IMR-90 (cell line): ENCODE results near the gene DHCR24. TPM values are rescaled to one million over a fixed set of nuclear protein-coding genes. Genes with fewer than 3 reads are reported as not detected.

ENCODE experiments used
- ATAC-seq: fragments of 200-7000 bp; cut with Tn5 transposase; 2 replicates; pipeline ENCODE4 v1.9.1; 2020; ENCODE audit warnings: low read depth, mild to moderate bottlenecking, moderate library complexity
- BruUV-seq: library from RNA; stranded (reverse); fragments of 400-500 nt; replicated peaks from 2 replicates; lab custom pipeline; 2021; lab: Mats Ljungman, UMichigan
- CTCF ChIA-PET: fragments of 300-600 bp; formaldehyde crosslinking; extraction: SDS; loops from one replicate; lab custom pipeline; 2021; ENCODE audit warnings: antibody characterized with exemption; lab: Yijun Ruan, JAX
- POLR2A ChIA-PET: fragments of 300-600 bp; sonication (Branson Sonifier 250); formaldehyde crosslinking; loops from one replicate; lab custom pipeline; 2022; ENCODE audit warnings: antibody characterized with exemption; ENCODE audit not compliant: unreplicated experiment; lab: Charles Lee
- DNase-seq: peaks from one replicate; pipeline ENCODE4 v3.0.0; 2013
- H2AFZ ChIP-seq: replicated peaks from 2 replicates; pipeline ENCODE3; 2013; ENCODE audit warnings: low read length, mild to moderate bottlenecking; ENCODE audit not compliant: poor library complexity
- H2AK5ac ChIP-seq: 2 replicates; pipeline ENCODE4 v1.6.1; 2013; ENCODE audit warnings: low read depth, low read length, inconsistent platforms
- H2AK9ac ChIP-seq: replicated peaks from 2 replicates; pipeline ENCODE3; 2013; ENCODE audit warnings: mild to moderate bottlenecking, low read depth, low read length, moderate library complexity; ENCODE audit not compliant: poor library complexity
- H2BK120ac ChIP-seq: 2 replicates; pipeline ENCODE4 v1.6.1; 2013; ENCODE audit warnings: low read depth, low read length, inconsistent platforms
- H2BK15ac ChIP-seq: 3 replicates; pipeline ENCODE4 v1.6.1; 2013; ENCODE audit warnings: low read depth, low read length, inconsistent platforms
- H2BK20ac ChIP-seq: 2 replicates; pipeline ENCODE4 v1.6.1; 2013; ENCODE audit warnings: low read depth, mild to moderate bottlenecking, inconsistent platforms, low read length, moderate library complexity
- H2BK5ac ChIP-seq: 2 replicates; pipeline ENCODE4 v1.6.1; 2013; ENCODE audit warnings: mild to moderate bottlenecking, low read depth, low read length, inconsistent platforms; ENCODE audit not compliant: poor library complexity, severe bottlenecking
- H3K14ac ChIP-seq: replicated peaks from 2 replicates; pipeline ENCODE4 v1.6.1; 2013; ENCODE audit warnings: low read depth, low read length, inconsistent platforms
- H3K18ac ChIP-seq: 2 replicates; pipeline ENCODE4 v1.6.1; 2013; ENCODE audit warnings: low read depth, low read length, control low read depth
- H3K23ac ChIP-seq: 2 replicates; pipeline ENCODE4 v1.6.1; 2013; ENCODE audit warnings: low read depth, low read length, inconsistent platforms
- H3K27ac ChIP-seq: 2 replicates; pipeline ENCODE4 v1.5.1; 2013; ENCODE audit warnings: mild to moderate bottlenecking, control low read depth, low read length; ENCODE audit not compliant: insufficient read depth
- H3K27me3 ChIP-seq: 2 replicates; pipeline ENCODE4 v1.6.1; 2013; ENCODE audit warnings: low read length; ENCODE audit not compliant: control insufficient read depth, insufficient read depth
- H3K36me3 ChIP-seq: 2 replicates; pipeline ENCODE4 v1.6.1; 2013; ENCODE audit warnings: low read length, mixed read lengths; ENCODE audit not compliant: control insufficient read depth, insufficient read depth
- H3K4ac ChIP-seq: 2 replicates; pipeline ENCODE4 v1.6.1; 2013; ENCODE audit warnings: low read depth, low read length, inconsistent platforms
- H3K4me1 ChIP-seq: 2 replicates; pipeline ENCODE4 v1.6.1; 2013; ENCODE audit warnings: low read length, mixed read lengths; ENCODE audit not compliant: control insufficient read depth, insufficient read depth
- H3K4me2 ChIP-seq: 2 replicates; pipeline ENCODE4 v1.6.1; 2013; ENCODE audit warnings: low read depth, mild to moderate bottlenecking, control low read depth, low read length, moderate library complexity
- H3K4me3 ChIP-seq: 2 replicates; pipeline ENCODE4 v1.5.1; 2013; ENCODE audit warnings: low read depth, mild to moderate bottlenecking, control low read depth, low read length, moderate library complexity; ENCODE audit not compliant: insufficient read depth
- H3K56ac ChIP-seq: 2 replicates; pipeline ENCODE4 v1.6.1; 2013; ENCODE audit warnings: low read length, inconsistent platforms; ENCODE audit not compliant: insufficient read depth; ENCODE audit errors: extremely low read depth
- H3K79me1 ChIP-seq, 2 experiments: 2 replicates each; pipeline ENCODE4 v1.6.1; 2013; ENCODE audit warnings: low read length in 2 of 2, inconsistent platforms in 1 of 2, low read depth in 1 of 2
- H3K9ac ChIP-seq: 2 replicates; pipeline ENCODE4 v1.6.1; 2013; ENCODE audit warnings: low read depth, low read length, control low read depth
- H3K9me1 ChIP-seq: 2 replicates; pipeline ENCODE4 v1.6.1; 2013; ENCODE audit warnings: low read length, inconsistent platforms; ENCODE audit not compliant: insufficient read depth
- H3K9me3 ChIP-seq: 2 replicates; pipeline ENCODE4 v1.6.1; 2013; ENCODE audit warnings: low read length; ENCODE audit not compliant: control insufficient read depth, insufficient read depth
- H4K20me1 ChIP-seq: 2 replicates; pipeline ENCODE4 v1.6.1; 2013; ENCODE audit warnings: low read length, inconsistent platforms; ENCODE audit not compliant: insufficient read depth
- H4K5ac ChIP-seq: 2 replicates; pipeline ENCODE4 v1.6.1; 2013; ENCODE audit warnings: mild to moderate bottlenecking, low read depth, low read length, control low read depth
- H4K8ac ChIP-seq, 2 experiments: 2 replicates each; pipeline ENCODE4 v1.6.1; 2013; ENCODE audit warnings: low read depth in 2 of 2, low read length in 2 of 2, control low read depth in 1 of 2, inconsistent platforms in 1 of 2
- H4K91ac ChIP-seq: 2 replicates; pipeline ENCODE4 v1.6.1; 2013; ENCODE audit warnings: low read depth, low read length, inconsistent platforms; ENCODE audit not compliant: insufficient read depth
- BHLHE40 ChIP-seq: fragments of 150-350 bp; IDR thresholded peaks from 2 replicates; pipeline ENCODE4 v1.6.1; 2016; ENCODE audit warnings: mild to moderate bottlenecking, low read depth, low read length
- CEBPB ChIP-seq: IDR thresholded peaks from 2 replicates; pipeline ENCODE4 v1.6.1; 2012; ENCODE audit warnings: low read depth, low read length, improper control_type of control experiment
- CHD1 ChIP-seq: IDR thresholded peaks from 2 replicates; pipeline ENCODE4 v1.6.1; 2012; ENCODE audit warnings: low read depth, low read length, improper control_type of control experiment
- FOS ChIP-seq: fragments of 150-350 bp; IDR thresholded peaks from 2 replicates; pipeline ENCODE4 v1.6.1; 2016; ENCODE audit warnings: low read depth, low read length
- MAFK ChIP-seq: IDR thresholded peaks from 2 replicates; pipeline ENCODE4 v1.6.1; 2012; ENCODE audit warnings: low read depth, low read length, improper control_type of control experiment
- MAZ ChIP-seq: IDR thresholded peaks from 2 replicates; pipeline ENCODE4 v1.6.1; 2012; ENCODE audit warnings: low read depth, mild to moderate bottlenecking, low read length, improper control_type of control experiment, moderate library complexity, borderline replicate concordance
- MXI1 ChIP-seq: IDR thresholded peaks from 2 replicates; pipeline ENCODE4 v1.6.1; 2012; ENCODE audit warnings: low read depth, mild to moderate bottlenecking, low read length, moderate library complexity, borderline replicate concordance
- NFE2L2 ChIP-seq: fragments of 150-350 bp; IDR thresholded peaks from 2 replicates; pipeline ENCODE4 v1.6.1; 2016; ENCODE audit warnings: low read depth, mild to moderate bottlenecking, low read length
- POLR2A ChIP-seq: IDR thresholded peaks from 2 replicates; pipeline ENCODE4 v1.6.1; 2012; ENCODE audit warnings: mild to moderate bottlenecking, low read depth, low read length
- RAD21 ChIP-seq: IDR thresholded peaks from 2 replicates; pipeline ENCODE4 v1.6.1; 2012; ENCODE audit warnings: low read length, improper control_type of control experiment
- RCOR1 ChIP-seq: IDR thresholded peaks from 2 replicates; pipeline ENCODE4 v1.6.1; 2012; ENCODE audit warnings: mild to moderate bottlenecking, low read length, improper control_type of control experiment; ENCODE audit not compliant: insufficient replicate concordance
- RFX5 ChIP-seq: IDR thresholded peaks from 2 replicates; pipeline ENCODE4 v1.8.0; 2012; ENCODE audit warnings: low read depth, mild to moderate bottlenecking, low read length, moderate library complexity
- SMC3 ChIP-seq: fragments of 150-350 bp; IDR thresholded peaks from 2 replicates; pipeline ENCODE4 v1.6.1; 2016; ENCODE audit warnings: low read depth, mild to moderate bottlenecking, antibody characterized with exemption, low read length, moderate library complexity
- USF2 ChIP-seq: fragments of 150-350 bp; IDR thresholded peaks from 2 replicates; pipeline ENCODE4 v1.6.1; 2017; ENCODE audit warnings: mild to moderate bottlenecking, antibody characterized with exemption, low read length, low read depth
- WGBS, 2 experiments: methylation state at CpG; one replicate each; pipeline versions ENCODE4 v1.1.5 to v1.1.7; 2013; ENCODE audit warnings: missing lambda C conversion rate in 2 of 2; ENCODE audit not compliant: insufficient read length in 1 of 2; ENCODE audit errors: extremely low coverage in 2 of 2; 5-methylcytosine and 5-hydroxymethylcytosine counted together
- dilution Hi-C: fragments of 300-500 bp; cut with HindIII; formaldehyde crosslinking; loops from one replicate; pipeline ENCODE4 v1.14.3; 2018; ENCODE audit warnings: low sequenced_read_pairs; ENCODE audit not compliant: unreplicated experiment
- in situ Hi-C: fragments of 300-500 bp; cut with MboI; formaldehyde crosslinking; loops from 3 replicates; pipeline ENCODE4 v1.14.3; 2019; ENCODE audit warnings: low sequenced_read_pairs, inconsistent platforms, mixed read lengths
- intact Hi-C: fragments of 100-400 bp; cut with micrococcal nuclease; formaldehyde crosslinking; loops from 2 replicates; pipeline ENCODE4 v1.10.0; 2022
- polyA plus RNA-seq, 3 experiments: library from polyadenylated mRNA; depleted of rRNA; stranded (reverse); fragments of >200 nt; gene quantifications; 2 replicates each; pipeline ENCODE4 v1.2.3, GENCODE V29; 2012; ENCODE audit warnings: low replicate concordance in 1 of 3
- total RNA-seq: library from RNA; depleted of rRNA; stranded (reverse); fragments of >200 nt; gene quantifications from 2 replicates; pipeline ENCODE4 v1.2.3, GENCODE V29; 2012
- TF ChIP-seq, protein P1 (sequence below): conservative IDR thresholded peaks from 2 replicates; pipeline ENCODE4 v1.5.1; 2012; ENCODE audit warnings: mild to moderate bottlenecking, low read depth, low read length, improper control_type of control experiment
- TF ChIP-seq, protein P2 (sequence below): fragments of 150-350 bp; IDR thresholded peaks from 2 replicates; pipeline ENCODE4 v1.6.1; 2016; ENCODE audit warnings: low read depth, mild to moderate bottlenecking, low read length, moderate library complexity, borderline replicate concordance

The DHCR24 gene
- total and polyA plus RNA-seq, 2 of the 4 experiments (the other 2 are of a cell fraction), result 130 to 194 TPM

DNA sequence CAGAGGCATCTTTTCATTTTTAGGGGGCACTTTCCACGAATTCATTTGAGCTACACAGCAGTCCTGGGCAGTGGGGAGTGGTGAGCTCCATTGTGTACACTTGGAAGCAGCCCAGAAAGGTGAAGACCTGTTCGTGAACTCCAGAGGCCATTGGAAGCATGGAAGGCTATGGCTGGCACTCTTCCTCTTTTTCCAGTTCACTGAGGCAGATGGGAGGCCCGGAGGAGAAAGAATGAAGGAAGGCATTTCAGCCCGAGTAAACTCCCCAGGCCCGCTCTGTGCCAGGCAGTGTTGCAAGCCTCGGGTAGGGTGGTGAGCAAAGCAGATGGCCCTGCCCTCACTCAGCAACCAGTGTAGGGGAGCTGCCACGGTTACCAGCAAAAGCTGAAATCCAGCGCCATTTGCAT, 673 bp upstream of the DHCR24 start:
- in situ Hi-C loops, result no loop called here
- Histone ChIP-seq H2BK15ac (no peak overlapping the region; the same call in 2 of the 3 replicates), H2BK120ac (peak overlapping the region; percentile 26; the same call in 1 of the 2 replicates), H3K18ac (no peak overlapping the region), H3K79me1 (peaks cover 14 to 32% of the 10 kb centered on the region in 2 experiments), H4K91ac (no peak overlapping the region), H4K20me1 (no peaks in the 10 kb centered on the region; the same call in 1 of the 2 replicates), H3K27me3 (no peaks in the 10 kb centered on the region; the same call in 1 of the 2 replicates), H2BK20ac (no peak overlapping the region), H3K4me2 (peak overlapping the region; percentile 81), H3K36me3 (peaks cover 1% of the 10 kb centered on the region; the same call in 1 of the 2 replicates), H2BK5ac (no peak overlapping the region), H3K4me1 (peaks cover 18% of the 10 kb centered on the region), H3K9me3 (no peaks in the 10 kb centered on the region), H3K4ac (peak overlapping the region; percentile 52; the same call in 1 of the 2 replicates), H3K23ac (no peak overlapping the region), H2AFZ (peak overlapping the region; percentile 96), H3K9me1 (0 out of 2 replicates have a peak, but pooled peaks cover 5% of the 10 kb centered on the region), H3K9ac (no peak overlapping the region), H2AK9ac (peak overlapping the region; percentile 79), H3K56ac (no peak overlapping the region), H4K5ac (no peak overlapping the region), H4K8ac (peak overlapping the region in 1 of 2 experiments; percentile 48; a peak in 1 of 4 replicates), H3K27ac (no peak overlapping the region), H3K14ac (no peak overlapping the region), H3K4me3 (peak overlapping the region; percentile 69), H2AK5ac (no peak overlapping the region)
- no peak for TF ChIP-seq POLR2A
- no peak for TF ChIP-seq USF2
- no peak for TF ChIP-seq FOS
- no peak for TF ChIP-seq MAZ
- no peak for TF ChIP-seq SMC3
- TF ChIP-seq CEBPB, result no peak; the same call in 1 of the 2 replicates
- TF ChIP-seq, protein P1, sequence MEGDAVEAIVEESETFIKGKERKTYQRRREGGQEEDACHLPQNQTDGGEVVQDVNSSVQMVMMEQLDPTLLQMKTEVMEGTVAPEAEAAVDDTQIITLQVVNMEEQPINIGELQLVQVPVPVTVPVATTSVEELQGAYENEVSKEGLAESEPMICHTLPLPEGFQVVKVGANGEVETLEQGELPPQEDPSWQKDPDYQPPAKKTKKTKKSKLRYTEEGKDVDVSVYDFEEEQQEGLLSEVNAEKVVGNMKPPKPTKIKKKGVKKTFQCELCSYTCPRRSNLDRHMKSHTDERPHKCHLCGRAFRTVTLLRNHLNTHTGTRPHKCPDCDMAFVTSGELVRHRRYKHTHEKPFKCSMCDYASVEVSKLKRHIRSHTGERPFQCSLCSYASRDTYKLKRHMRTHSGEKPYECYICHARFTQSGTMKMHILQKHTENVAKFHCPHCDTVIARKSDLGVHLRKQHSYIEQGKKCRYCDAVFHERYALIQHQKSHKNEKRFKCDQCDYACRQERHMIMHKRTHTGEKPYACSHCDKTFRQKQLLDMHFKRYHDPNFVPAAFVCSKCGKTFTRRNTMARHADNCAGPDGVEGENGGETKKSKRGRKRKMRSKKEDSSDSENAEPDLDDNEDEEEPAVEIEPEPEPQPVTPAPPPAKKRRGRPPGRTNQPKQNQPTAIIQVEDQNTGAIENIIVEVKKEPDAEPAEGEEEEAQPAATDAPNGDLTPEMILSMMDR, result no peak
- TF ChIP-seq MAFK, result no peak
- TF ChIP-seq RFX5, result no peak
- no peak for TF ChIP-seq NFE2L2
- no peak for TF ChIP-seq RAD21
- no peak for TF ChIP-seq CHD1
- TF ChIP-seq BHLHE40, result no peak
- TF ChIP-seq RCOR1, result no peak
- TF ChIP-seq, protein P2, sequence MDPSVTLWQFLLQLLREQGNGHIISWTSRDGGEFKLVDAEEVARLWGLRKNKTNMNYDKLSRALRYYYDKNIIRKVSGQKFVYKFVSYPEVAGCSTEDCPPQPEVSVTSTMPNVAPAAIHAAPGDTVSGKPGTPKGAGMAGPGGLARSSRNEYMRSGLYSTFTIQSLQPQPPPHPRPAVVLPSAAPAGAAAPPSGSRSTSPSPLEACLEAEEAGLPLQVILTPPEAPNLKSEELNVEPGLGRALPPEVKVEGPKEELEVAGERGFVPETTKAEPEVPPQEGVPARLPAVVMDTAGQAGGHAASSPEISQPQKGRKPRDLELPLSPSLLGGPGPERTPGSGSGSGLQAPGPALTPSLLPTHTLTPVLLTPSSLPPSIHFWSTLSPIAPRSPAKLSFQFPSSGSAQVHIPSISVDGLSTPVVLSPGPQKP, result no peak
- no peak for TF ChIP-seq MXI1
- POLR2A ChIA-PET, result no interaction called here
- CTCF ChIA-PET, result interaction anchor here (0.6 to 1.3 kb wide), 3 partner anchors 17 to 1139 kb away, joined by 3 to 5 read pairs (median 3); no protein-coding TSS in a partner anchor
- no peak for DNase-seq
- ATAC-seq, result no peak
- 0% methylated on average over 2 of the region's 8 CpGs; no CpG with 5 or more reads in 1 of the 2 experiments for WGBS, 2 experiments
- BruUV-seq, result no TSS peak
- dilution Hi-C loops, result no loop called here
- intact Hi-C loops, result no loop called here
